Peyer's patch (tissue), 4 donors: Measurements from ENCODE around the gene MPHOSPH6.

Experiments
- CTCF ChIP-seq, 6 experiments: fragments of 450-650 bp in 4 of 6; fragments of 200-600 bp in 2 of 6; sonication (generic) in 1 of 6; IDR thresholded peaks; one replicate each; pipeline ENCODE4 v1.5.1; 2017 to 2019; ENCODE audit warnings: antibody characterized with exemption in 6 of 6, mild to moderate bottlenecking in 3 of 6, moderate library complexity in 1 of 6
- POLR2A ChIP-seq, 2 donors: fragments of 450-650 bp; IDR thresholded peaks; one replicate each; pipeline ENCODE4 v1.5.1; 2017; ENCODE audit warnings: antibody characterized with exemption in 2 of 2, mild to moderate bottlenecking in 2 of 2, moderate library complexity in 2 of 2

GRCh38 chr16:82175627-82176026 lies 5.6 kb upstream of the MPHOSPH6 start:
- no peak for TF ChIP-seq POLR2A (IDR thresholded peaks at IDR 0.05)
- no peak for TF ChIP-seq CTCF (IDR thresholded peaks at IDR 0.05)
